HG02852 (cell line): ENCODE results near the gene ZACN.
A peak's percentile ranks its signal among the peaks of the same experiment; 100 is the strongest.
"Not testable (repeated sequence)": the region's sequence is repeated elsewhere in the genome, so short reads cannot be mapped to it uniquely, and the experiment has no call there.

Experiments
- ATAC-seq: cut with Tn5 transposase; IDR thresholded peaks from one replicate; pipeline ENCODE4 v1.9.1; 2021; ENCODE audit warnings: mild to moderate bottlenecking, moderate library complexity; ENCODE audit not compliant: unreplicated experiment

The ZACN gene

DNA sequence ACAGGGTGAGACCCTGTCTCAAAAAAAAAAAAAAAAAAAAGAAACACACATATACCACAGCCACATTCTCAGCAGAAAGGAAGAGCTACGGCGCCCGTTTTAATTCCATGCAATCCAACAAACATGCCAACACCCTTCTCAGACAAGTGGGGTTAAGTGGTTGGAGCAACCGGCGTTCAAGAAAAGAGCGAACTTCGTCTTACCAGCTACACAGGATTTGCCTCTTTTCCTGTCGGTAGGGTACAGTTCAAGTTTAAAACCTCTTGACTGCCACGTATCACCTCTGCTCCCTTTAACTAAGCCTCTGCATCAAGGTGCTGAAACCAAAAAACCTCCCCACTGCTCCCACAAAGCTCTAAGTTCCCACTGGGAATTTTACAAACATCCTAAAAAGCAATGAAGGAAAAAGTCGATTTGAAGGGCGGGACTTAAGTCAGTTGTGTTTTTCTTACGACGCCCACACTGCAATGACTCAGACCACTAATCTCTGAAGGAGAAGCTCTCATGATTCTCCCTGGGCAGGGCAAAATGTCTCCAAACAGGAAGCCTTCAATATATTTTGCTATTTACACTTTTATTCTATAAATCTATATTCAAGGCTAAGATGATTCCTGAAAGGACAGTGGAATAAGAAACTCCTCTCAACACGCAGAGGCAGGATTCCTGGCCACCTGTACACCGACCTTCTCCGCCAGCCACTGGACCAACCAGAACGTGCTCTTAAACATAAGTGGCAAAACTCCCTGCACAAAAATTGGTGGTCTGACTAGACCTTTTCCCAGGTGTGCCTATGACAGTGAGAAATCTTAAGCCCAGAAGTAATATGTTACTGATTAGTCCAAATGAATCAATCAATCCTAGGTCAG, 25.5 kb upstream of the ZACN start:
- no peak for ATAC-seq

DNA sequence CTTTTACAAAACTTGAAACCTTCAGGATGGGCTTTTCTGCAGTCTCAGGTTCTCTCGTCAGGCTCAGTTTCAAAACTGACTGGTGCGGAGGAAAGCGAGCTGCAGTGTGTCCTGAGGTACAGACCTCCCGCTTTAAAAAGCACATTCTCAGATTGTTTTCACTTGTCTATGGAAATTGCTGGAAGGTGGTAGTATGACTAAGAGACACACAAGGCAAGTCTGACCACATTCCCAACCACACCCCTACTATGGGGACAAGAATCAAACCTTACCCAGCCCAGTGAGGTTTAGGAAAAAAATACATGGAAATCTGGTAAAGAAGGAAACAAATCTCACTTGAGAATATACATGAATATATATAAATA, 24.9 kb upstream of the ZACN start:
- ATAC-seq, result no peak

DNA sequence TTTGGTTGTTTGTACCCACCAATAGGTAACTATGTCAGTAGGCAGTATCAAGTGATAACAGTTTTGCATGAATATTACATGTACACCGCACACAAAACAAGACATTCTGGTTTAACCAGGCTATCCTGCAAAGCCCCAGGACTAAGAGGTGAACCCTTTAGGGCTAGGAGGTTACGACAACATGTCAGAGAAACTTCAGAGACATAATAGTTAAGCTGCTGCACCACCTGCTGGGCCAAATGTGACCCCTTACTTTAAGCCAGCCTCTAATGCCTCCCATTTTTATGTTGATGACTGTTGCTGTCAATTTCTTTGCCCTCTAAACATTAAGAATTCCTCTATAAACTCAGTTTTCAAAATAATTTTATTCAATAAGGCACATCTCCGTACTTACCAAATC, 22.1 kb upstream of the ZACN start:
- ATAC-seq, result no peak

- not testable (repeated sequence) for ATAC-seq
These were observed 20.7 kb upstream of the ZACN start for GRCh38 chr17:76058264-76058663.

DNA sequence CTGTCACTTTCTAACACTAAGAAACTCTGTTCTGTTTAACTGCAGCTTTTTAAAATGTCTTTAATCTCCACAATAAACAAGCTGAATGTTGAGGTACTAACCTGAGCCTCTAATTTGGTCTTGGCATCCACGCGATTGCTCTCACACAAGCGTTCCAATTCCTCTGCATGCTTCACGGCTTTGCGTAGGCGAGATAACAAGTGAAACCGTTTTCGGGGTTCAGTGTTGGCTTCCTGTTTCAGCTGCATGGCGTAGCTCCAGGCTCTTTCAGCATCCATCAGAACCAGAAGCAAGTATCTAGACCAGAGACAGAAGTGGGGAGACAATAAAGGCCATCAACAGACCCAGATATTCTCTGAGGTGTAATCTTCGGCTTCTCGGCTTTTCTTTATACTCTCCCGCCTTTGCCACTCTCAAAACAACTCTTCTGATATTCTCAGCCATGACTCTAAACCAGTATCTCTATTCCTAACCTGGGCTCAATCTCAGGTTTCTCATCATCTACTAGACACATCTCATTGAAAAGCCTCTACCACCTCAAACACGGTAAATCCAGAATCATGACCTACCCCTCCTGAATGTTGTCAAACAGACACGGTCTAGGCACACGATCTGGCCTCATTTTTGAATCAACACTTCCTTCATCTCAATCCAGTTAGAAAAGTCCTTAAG, 15.0 kb upstream of the ZACN start:
- ATAC-seq, result no peak

GRCh38 chr17:76065775-76066174, 13.2 kb upstream of the ZACN start:
- ATAC-seq, result no peak

- ATAC-seq, result no peak
These were observed 7.3 kb upstream of the ZACN start for GRCh38 chr17:76071531-76072147.

DNA sequence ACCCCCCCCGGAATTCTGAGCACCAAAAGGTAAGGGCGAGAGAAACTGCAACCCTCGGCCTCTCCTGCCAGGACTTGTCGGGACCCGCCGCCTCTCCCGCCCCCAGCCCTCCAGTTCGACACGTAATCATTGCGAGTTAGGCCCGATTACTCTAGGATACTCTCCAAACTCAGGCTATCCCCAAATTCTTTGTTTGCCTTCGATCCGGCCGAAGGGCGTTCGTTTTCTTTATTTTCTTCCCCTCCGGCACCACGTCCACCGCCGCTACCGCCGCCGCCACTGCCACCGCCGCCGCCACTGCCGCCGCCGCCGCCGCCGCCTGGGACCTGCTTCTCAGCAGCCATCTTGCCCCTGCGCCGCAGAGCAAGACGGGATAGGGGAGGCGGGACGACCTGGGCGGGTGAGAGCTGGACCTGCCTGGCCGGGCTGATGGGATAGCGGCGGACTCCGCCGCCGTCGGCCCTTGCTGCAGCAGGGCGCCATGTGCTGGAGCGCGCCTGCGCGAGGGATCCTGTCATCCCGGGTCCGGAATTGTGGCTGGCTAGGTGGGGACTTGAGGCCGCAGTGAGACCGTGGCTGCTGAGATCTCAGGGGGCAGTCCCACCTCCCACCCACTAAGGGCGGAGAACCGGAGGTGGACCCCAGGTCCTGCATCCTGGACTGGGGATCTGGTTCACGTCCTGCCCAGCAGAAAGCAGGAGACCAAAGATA, 6.7 kb upstream of the ZACN start, which contains the start of gene SRP68:
SRP68 (minus strand) TSS at position 370 of the 711 bp plus-strand sequence; CDS start at position 344, 26 bp downstream.
- peak; percentile 85 for ATAC-seq

DNA sequence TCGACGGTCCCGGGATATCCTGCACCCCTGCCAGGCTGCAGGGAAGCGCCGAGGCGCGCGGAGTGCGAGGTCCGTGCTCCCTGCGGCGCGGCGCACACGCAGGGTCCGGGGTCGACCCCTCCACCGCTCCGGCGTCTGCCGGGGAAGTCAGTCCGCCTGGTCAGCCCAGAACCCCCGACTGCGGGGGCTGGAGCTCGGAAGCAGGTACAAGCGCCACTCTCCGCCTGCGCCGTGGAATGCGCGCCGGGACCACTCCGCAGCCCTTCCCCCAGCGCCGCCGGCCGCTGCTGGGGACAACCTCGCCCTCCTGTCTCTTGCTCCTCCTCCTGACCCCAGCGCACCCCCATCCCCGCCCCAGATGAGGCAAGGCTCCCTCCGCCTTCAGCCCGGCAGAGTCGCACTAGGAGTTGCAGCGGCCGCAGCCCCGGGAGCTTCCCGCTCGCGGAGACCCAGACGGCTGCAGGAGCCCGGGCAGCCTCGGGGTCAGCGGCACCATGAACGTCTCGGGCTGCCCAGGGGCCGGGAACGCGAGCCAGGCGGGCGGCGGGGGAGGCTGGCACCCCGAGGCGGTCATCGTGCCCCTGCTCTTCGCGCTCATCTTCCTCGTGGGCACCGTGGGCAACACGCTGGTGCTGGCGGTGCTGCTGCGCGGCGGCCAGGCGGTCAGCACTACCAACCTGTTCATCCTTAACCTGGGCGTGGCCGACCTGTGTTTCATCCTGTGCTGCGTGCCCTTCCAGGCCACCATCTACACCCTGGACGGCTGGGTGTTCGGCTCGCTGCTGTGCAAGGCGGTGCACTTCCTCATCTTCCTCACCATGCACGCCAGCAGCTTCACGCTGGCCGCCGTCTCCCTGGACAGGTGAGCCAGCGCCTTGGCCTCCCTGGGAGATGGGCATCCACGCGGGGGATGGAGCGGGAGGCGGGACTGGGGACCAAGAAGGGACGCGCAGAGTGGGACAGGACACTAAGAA, 4.3 kb upstream of the ZACN start, which contains the start of gene GALR2:
GALR2 (plus strand) TSS at position 392 of the 974 bp plus-strand sequence; CDS start at position 495, 103 bp downstream.
- no peak for ATAC-seq

GRCh38 chr17:76075364-76076145, 3.4 kb upstream of the ZACN start:
- no peak for ATAC-seq

GRCh38 chr17:76076146-76076764, 2.7 kb upstream of the ZACN start:
- no peak for ATAC-seq

- ATAC-seq, result no peak
These were observed 2.0 kb upstream of the ZACN start for GRCh38 chr17:76076765-76077583.

- ATAC-seq, result no peak
These were observed 1.3 kb upstream of the ZACN start for GRCh38 chr17:76077584-76078110.

DNA sequence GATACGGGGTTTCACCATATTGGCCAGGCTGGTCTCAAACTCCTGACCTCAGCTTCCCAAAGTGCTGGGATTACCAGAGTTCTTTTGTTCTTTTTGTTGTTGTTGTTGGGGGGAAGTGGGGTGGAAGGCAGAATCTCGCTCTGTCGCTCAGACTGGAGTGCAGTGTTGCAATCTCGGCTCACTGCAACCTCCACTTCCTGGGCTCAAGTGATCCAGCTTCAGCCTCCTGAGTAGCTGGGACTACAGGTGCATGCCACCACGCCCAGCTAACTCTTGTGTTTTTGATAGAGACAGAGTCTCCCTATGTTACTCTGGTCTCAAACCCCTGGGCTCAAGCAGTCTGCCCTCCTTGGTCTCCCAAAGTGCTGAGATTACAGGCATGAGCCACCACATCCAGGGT, 612 bp upstream of the ZACN start:
- not testable (repeated sequence) for ATAC-seq

GRCh38 chr17:76079535-76079955, 563 bp downstream of the ZACN start:
- ATAC-seq, result no peak

GRCh38 chr17:76079956-76080767, 1.2 kb downstream of the ZACN start:
- ATAC-seq, result no peak
